Osteoblast (primary cell): ENCODE data around the gene TMEM266. TPM values are rescaled to one million over a fixed set of nuclear protein-coding genes. Genes with fewer than 3 reads are reported as not detected.

Experiments used
- DNase-seq: peaks from one replicate; pipeline ENCODE4 v3.0.0; 2011; ENCODE audit warnings: low spot score, mixed read lengths; ENCODE audit not compliant: insufficient read length; ENCODE audit errors: missing footprints
- H2AFZ ChIP-seq: 2 replicates; pipeline ENCODE4 v1.6.0; 2011; ENCODE audit warnings: mild to moderate bottlenecking, low read length
- H3K27ac ChIP-seq: 2 replicates; pipeline ENCODE4 v1.5.1; 2011; ENCODE audit warnings: mild to moderate bottlenecking, low read depth, low read length, moderate library complexity
- H3K27me3 ChIP-seq: 2 replicates; pipeline ENCODE4 v1.6.0; 2012; ENCODE audit warnings: mild to moderate bottlenecking, control low read depth, inconsistent platforms, low read length, moderate library complexity; ENCODE audit not compliant: insufficient read depth
- H3K36me3 ChIP-seq: 2 replicates; pipeline ENCODE4 v1.5.1; 2011; ENCODE audit warnings: mild to moderate bottlenecking, low read length, control low read depth, moderate library complexity; ENCODE audit not compliant: insufficient read depth
- H3K4me1 ChIP-seq: 2 replicates; pipeline ENCODE4 v1.5.1; 2011; ENCODE audit warnings: mild to moderate bottlenecking, low read length, control low read depth, moderate library complexity; ENCODE audit not compliant: insufficient read depth
- H3K4me2 ChIP-seq: 2 replicates; pipeline ENCODE4 v1.6.0; 2011; ENCODE audit warnings: mild to moderate bottlenecking, low read length; ENCODE audit not compliant: insufficient read depth
- H3K4me3 ChIP-seq: fragments of 200-600 bp; sonication (generic); 3 replicates; pipeline ENCODE4 v1.5.1; 2012; ENCODE audit warnings: mild to moderate bottlenecking, low read length, inconsistent platforms; ENCODE audit not compliant: insufficient read depth
- H3K79me2 ChIP-seq: 2 replicates; pipeline ENCODE4 v1.6.0; 2012; ENCODE audit warnings: mild to moderate bottlenecking, low read length, control low read depth, inconsistent platforms; ENCODE audit not compliant: insufficient read depth
- H3K9me3 ChIP-seq: 2 replicates; pipeline ENCODE4 v1.5.1; 2011; ENCODE audit warnings: low read depth, low read length, control low read depth
- H4K20me1 ChIP-seq: 2 replicates; pipeline ENCODE4 v1.6.0; 2012; ENCODE audit warnings: mild to moderate bottlenecking, low read length, control low read depth; ENCODE audit not compliant: insufficient read depth
- CTCF ChIP-seq: IDR thresholded peaks from 2 replicates; pipeline ENCODE4 v1.5.1; 2011; ENCODE audit warnings: mild to moderate bottlenecking, low read depth, low read length, moderate library complexity; ENCODE audit errors: extremely low read depth
- total RNA-seq: library from RNA; depleted of rRNA; stranded (reverse); fragments of >200 nt; gene quantifications from 2 replicates; pipeline ENCODE4 v1.2.3, GENCODE V29; 2012

The TMEM266 gene
- total RNA-seq, 1 donor = not detected

GRCh38 chr15:76239786-76240185, 180.0 kb downstream of the TMEM266 start:
- DNase-seq = no peak

GRCh38 chr15:76245072-76245610, 185.4 kb downstream of the TMEM266 start:
- no peak for TF ChIP-seq CTCF
- H3K4me2 ChIP-seq = no peak overlapping the region
- no peak overlapping the region for H2AFZ ChIP-seq
- H4K20me1 ChIP-seq = no peaks in the 10 kb centered on the region
- no peak overlapping the region for H3K27ac ChIP-seq
- H3K79me2 ChIP-seq = no peaks in the 10 kb centered on the region
- H3K36me3 ChIP-seq = no peaks in the 10 kb centered on the region
- no peak overlapping the region for H3K4me3 ChIP-seq
- no peak for DNase-seq
- no peaks in the 10 kb centered on the region for H3K4me1 ChIP-seq
- H3K27me3 ChIP-seq = no peaks in the 10 kb centered on the region
- H3K9me3 ChIP-seq = no peaks in the 10 kb centered on the region

More at GRCh38 chr15:76239786-76240185, 180.0 kb downstream of the TMEM266 start:
- H2AFZ ChIP-seq = no peak overlapping the region
- no peak overlapping the region for H3K4me2 ChIP-seq
- H4K20me1 ChIP-seq = peaks cover 2% of the 10 kb centered on the region
- H3K27me3 ChIP-seq = no peaks in the 10 kb centered on the region
- H3K9me3 ChIP-seq = no peaks in the 10 kb centered on the region
- no peaks in the 10 kb centered on the region for H3K36me3 ChIP-seq
- no peak for TF ChIP-seq CTCF
- H3K27ac ChIP-seq = no peak overlapping the region
- no peaks in the 10 kb centered on the region for H3K4me1 ChIP-seq
- H3K4me3 ChIP-seq = no peak overlapping the region
- no peaks in the 10 kb centered on the region for H3K79me2 ChIP-seq

GRCh38 chr15:76251717-76252116, 191.9 kb downstream of the TMEM266 start:
- no peak overlapping the region for H3K4me2 ChIP-seq
- no peaks in the 10 kb centered on the region for H3K27me3 ChIP-seq
- H3K4me1 ChIP-seq = no peaks in the 10 kb centered on the region
- H3K9me3 ChIP-seq = no peaks in the 10 kb centered on the region
- H2AFZ ChIP-seq = no peak overlapping the region
- peaks cover 7% of the 10 kb centered on the region for H3K36me3 ChIP-seq
- H3K79me2 ChIP-seq = peaks cover 3% of the 10 kb centered on the region
- no peak overlapping the region for H3K27ac ChIP-seq
- no peak overlapping the region for H3K4me3 ChIP-seq
- no peaks in the 10 kb centered on the region for H4K20me1 ChIP-seq
- no peak for TF ChIP-seq CTCF
- no peak for DNase-seq

- Histone ChIP-seq H3K27ac (no peak overlapping the region), H3K9me3 (no peaks in the 10 kb centered on the region), H3K4me1 (no peaks in the 10 kb centered on the region), H4K20me1 (no peaks in the 10 kb centered on the region), H2AFZ (no peak overlapping the region), H3K79me2 (peaks cover 3% of the 10 kb centered on the region), H3K4me2 (no peak overlapping the region), H3K36me3 (peaks cover 7% of the 10 kb centered on the region), H3K27me3 (no peaks in the 10 kb centered on the region), H3K4me3 (no peak overlapping the region)
- TF ChIP-seq CTCF = no peak
- no peak for DNase-seq
These were observed 192.5 kb downstream of the TMEM266 start for GRCh38 chr15:76252249-76252648.
